CD4-positive, alpha-beta T cell treated with Interleukin-10 for 1 hour (primary cell): ENCODE data around the gene ZBTB9.

Experiments used
- DNase-seq: peaks from one replicate; pipeline ENCODE4 v3.0.0-alpha.2; 2020

ZBTB9 gene

DNA sequence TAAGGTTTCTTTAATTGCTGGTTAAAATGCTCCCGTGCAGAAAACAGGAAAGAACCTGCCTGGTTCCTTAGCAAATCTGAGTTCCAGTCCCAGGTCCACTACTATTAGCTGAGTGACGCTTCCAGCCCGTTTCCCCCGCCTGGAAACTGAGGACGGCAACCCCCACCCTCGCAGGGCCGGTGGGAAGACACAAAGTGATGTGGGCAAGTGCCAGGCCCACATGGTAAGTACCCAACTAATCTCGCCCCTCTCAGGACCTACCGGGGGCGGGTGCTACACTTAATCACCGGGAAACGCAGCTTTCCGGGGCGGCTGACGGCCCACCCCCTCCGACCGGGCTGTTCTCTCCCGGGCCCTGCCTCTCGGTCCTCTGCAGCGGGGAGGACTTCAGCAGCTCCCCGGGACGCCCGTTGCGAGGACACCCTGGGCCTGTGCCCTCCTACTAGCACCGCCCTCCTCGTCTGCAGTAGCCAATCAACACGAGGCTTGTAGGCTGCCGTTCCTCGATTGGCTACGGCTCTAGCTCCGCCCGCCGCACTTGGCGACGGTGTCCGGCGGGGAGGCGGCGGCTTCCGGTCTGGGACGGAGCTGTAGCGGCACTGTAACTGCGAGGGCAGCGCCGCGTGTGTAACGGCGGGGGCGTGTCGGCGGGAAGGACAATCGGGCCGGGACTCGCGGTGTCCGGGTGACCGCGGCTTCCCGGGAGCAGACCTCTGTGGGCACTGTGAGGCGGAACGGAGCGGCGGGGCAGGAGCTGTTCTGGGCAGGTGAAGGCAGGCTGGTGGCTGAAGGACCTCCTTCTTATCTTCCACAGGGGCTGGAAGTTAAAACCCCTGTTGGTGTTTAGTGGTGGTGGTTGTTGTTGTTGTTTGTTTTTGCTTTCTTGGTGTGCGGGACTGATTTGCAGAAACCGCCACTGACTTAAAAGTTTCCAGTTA, at the start of gene ZBTB9:
Gene ZBTB9, plus strand, starts transcription at position 568 of the 938 bp plus-strand sequence. CDS start 525 bp downstream, outside the sequence.
- peak; percentile 97 for DNase-seq

GRCh38 chr6:33404884-33405283, 49.5 kb upstream of the ZBTB9 start:
- no peak for DNase-seq

- peak; percentile 24 for DNase-seq
Observed at GRCh38 chr6:33405386-33405940, 48.9 kb upstream of the ZBTB9 start.

DNA sequence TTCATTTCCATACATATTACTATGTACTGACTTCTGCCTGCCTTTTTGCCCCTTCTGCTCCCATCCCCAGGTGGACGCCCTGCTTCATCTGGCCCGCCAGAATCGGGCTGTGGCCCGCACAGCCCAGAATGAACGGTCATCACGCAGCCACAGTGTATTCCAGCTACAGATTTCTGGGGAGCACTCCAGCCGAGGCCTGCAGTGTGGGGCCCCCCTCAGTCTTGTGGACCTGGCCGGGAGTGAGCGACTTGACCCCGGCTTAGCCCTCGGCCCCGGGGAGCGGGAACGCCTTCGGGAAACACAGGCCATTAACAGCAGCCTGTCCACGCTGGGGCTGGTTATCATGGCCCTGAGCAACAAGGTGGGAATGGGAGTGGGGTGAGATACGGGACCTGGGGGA, 48.2 kb upstream of the ZBTB9 start:
- no peak for DNase-seq

DNA sequence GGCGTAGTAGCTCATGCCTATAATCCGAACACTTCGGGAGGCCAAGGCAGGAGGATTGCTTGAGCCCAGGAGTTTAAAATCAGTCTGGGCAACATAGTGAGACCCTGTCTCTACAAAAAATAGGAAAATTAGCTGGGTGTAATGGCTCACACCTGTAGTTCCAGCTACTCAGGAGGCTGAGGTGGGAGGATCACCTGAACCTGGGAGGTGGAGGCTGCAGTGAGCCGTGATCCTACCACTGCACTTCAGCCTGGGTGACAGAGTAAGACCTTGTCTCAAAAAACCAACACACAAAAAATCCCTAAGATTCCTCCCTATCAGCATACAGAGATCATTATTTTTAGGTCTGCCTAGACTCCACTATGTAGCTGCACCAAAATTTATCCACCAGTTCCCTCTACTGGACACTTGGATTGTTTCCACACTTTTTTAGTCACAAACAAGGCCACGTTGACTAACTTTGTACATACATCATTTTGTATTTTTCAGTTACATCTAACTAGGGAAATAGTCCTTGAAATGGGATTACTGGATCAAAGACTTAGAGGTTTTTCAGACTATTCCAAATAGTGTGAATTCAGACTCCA, 47.2 kb upstream of the ZBTB9 start:
- DNase-seq = peak; percentile 37

GRCh38 chr6:33410050-33410710, 44.2 kb upstream of the ZBTB9 start:
- peak; percentile 98 for DNase-seq

GRCh38 chr6:33410711-33411631, 43.4 kb upstream of the ZBTB9 start, which contains the start of gene PHF1:
Gene PHF1 (plus strand): TSS chr6:33411014. CDS start chr6:33412264, 1,250 bp downstream.
- DNase-seq = no peak

DNA sequence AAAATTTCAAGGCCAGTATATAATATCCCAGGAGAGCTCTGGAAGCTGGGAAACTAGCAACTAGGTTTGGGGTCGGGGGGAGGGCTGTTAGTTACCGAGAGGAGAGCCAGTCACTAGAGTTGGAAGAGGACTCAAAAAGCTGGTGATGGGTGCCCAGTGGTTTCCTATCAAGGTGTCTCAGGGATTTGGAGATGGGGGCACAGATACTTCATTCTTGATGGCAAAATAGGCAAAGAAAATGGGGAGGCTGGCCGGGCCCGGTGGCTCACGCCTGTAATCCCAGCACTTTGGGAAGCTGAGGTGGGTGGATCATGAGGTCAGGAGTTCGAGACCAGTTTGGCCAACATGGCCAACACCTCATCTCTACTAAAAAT, 42.8 kb upstream of the ZBTB9 start:
- DNase-seq = no peak

DNA sequence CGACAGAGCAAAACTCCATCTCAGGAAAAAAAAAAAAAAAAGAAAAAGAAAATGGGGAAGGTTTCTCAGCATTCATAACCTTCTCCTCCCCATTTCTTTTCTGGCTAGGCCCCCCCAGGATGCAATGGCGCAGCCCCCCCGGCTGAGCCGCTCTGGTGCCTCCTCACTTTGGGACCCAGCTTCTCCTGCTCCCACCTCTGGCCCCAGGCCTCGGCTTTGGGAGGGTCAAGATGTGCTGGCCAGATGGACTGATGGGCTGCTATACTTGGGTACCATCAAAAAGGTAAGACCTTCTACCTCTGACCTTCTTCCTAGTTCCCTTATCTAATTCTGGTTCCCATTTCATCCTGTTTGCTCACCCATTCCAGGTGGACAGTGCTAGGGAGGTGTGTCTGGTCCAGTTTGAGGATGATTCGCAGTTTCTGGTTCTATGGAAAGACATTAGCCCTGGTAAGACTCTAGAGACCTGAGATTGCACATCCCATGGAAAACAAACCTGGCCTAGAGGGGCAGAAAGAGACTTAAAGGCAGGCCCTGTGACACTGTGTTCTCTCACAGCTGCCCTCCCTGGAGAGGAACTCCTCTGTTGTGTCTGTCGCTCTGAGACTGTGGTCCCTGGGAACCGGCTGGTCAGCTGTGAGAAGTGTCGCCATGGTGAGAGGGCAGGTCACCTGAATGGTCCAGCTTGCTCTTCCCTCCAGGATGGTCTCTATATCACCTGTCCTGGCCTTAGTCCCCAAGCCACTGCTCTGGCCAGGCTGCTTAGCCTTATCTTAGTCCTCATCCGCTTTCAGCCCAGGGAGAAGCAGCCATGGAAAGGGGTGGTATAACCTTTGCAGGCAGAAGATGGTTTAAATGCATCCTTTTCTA, 42.0 kb upstream of the ZBTB9 start:
- DNase-seq = no peak

DNA sequence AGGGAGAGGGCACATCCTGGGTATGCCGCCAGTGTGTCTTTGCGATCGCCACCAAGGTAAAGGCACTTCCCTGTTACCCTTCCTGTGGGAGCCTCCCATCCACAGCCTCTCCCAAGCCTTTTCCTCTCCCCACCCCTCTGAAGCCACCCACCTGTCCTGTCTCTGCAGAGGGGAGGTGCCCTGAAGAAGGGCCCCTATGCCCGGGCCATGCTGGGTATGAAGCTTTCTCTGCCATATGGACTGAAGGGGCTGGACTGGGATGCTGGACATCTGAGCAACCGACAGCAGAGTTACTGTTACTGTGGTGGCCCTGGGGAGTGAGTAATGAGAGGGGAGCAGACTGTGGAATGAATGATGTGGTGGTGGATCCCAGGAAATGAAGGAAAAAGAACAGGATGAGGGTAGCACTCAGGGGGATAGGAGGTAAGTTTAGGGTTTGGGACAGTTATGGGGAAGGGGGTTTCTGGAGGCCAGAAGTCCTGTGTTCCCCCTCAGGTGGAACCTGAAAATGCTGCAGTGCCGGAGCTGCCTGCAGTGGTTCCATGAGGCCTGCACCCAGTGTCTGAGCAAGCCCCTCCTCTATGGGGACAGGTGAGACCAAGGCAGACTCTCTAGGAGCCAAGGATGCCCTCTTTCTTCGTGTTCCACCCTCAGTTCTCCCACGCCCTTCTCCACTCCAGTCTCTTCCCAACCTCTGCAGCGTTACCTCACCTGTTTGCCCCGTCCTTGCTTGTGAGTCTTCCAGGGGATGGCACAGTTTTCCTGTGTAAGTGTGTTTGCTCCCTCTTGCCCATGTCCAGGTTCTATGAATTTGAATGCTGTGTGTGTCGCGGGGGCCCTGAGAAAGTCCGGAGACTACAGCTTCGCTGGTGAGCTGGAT, 40.9 kb upstream of the ZBTB9 start:
- no peak for DNase-seq

DNA sequence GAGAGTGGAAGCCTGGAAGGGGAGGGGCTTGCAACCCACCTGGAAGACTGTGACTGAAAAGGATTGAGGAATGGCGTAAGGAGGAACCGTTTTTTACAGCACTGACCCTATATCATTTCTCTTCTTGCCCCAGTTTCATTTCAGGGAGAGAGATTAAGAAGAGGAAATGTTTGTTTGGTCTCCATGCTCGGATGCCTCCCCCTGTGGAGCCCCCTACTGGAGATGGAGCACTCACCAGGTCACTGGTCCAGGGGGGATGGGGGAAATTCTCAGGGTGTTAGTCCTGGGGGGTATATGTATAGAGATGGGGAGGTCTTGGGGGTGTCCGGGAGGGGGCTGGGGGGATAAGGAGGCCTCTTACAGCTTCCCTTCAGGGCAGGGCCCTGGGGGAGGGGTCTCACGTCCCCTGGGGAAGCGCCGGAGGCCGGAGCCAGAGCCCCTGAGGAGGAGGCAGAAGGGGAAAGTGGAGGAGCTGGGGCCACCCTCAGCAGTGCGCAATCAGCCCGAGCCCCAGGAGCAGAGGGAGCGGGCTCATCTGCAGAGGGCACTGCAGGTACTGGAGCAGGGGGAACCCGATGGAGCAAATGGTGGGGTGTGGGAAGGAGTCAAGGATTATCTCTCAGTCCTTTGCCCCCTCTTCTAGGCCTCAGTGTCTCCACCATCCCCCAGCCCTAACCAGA, 39.6 kb upstream of the ZBTB9 start:
- DNase-seq = peak; percentile 51

DNA sequence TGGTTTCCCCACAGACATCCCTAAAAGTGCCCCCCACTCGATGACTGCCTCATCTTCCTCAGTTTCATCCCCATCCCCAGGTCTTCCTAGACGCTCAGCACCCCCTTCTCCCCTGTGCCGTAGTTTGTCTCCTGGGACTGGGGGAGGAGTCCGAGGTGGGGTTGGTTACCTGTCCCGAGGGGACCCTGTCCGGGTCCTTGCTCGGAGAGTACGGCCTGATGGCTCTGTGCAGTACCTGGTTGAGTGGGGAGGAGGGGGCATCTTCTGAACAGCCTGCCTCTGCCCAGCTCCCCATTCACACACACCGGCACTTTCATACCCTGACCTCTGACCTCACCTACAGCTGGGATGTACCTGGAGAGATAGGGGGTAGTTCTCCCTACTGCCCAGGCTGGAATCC, 38.5 kb upstream of the ZBTB9 start:
- no peak for DNase-seq

DNA sequence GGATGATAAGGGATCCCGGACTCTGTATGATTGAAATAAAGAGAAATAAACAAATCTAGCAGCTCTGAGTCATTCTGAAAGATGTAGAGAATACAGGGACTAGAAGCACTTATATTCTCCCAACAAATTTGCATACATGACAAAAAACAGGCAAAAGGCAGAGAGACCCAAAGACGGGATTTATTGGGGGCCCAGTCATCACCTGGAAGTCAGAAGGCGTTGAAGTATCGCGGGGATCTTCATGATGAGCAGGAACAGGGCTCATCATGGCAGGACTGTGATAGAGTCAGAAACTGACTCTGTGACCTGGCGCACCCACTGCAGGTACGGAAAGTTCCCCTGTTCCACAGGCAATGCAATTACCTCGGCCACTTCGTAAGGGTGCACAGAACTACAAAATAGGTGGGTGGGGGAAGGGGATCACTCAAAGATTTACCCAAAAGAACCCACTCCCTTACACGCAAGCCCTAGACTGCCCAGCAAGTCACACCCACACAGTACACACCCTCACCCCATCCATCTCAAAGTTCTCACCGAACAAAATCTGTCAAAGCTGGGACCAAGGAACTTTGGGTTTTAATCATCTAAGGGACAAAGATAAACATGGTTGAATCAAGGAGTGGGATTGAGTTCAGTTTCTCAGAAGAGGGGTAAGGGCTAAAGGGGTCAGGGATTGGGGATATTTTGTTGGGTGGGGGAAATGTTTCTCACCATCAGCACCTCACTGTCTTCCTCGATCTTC, 37.8 kb upstream of the ZBTB9 start:
- DNase-seq = peak; percentile 46

DNA sequence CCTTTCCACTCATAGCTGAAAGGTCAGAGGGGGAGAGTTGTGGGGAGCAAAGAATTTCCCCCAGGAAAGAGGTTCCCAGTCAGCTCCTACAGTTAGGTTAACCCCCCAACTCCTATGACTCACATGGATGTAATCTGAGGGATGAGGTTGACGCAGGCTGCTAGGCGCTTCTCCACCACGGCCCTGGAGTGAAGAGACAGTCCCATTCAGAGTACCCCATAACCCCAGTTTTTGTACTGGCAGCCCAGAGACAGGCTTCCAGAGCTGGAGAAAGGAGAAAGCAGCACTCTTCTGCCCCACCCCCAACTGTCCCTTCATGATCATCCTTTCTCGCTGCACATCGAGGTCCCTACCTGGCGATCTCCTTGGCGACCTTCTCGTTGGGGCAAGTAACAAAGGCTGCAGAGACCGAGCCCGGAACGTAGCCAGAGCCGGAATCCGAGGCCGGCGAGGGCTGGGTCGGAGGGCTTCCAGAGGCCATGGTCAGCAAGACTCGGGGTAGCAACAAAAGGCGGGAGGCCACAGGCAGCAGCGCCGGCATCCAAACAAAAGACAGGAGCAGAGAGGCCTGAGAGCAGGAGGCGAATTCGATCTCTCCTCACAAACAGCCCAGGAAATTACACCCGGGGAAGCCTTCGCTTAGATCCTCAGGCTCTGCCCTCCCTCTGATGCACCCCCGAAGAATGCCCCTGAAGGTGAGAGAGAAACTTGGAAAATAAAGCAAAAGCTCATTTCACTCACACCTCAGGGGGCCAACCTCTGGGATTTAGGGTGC, 37.1 kb upstream of the ZBTB9 start:
- peak; percentile 33 for DNase-seq

GRCh38 chr6:33417903-33418689, 36.3 kb upstream of the ZBTB9 start, which contains the start of gene CUTA:
Gene CUTA (minus strand): TSS chr6:33418107. CDS start chr6:33418000, 107 bp downstream.
- peak; percentile 100 for DNase-seq

GRCh38 chr6:33418690-33419291, 35.6 kb upstream of the ZBTB9 start:
- peak; percentile 87 for DNase-seq
